HuH-7 (cell line): ENCODE data around the gene DPYD.

ENCODE experiments used
- DNase-seq: peaks from one replicate; pipeline ENCODE4 v3.0.0; 2011; ENCODE audit warnings: low spot score

DPYD gene

GRCh38 chr1:97433094-97433823 lies 487.6 kb downstream of the DPYD start:
- DNase-seq = no peak

- no peak for DNase-seq
Observed at GRCh38 chr1:97427371-97427770, 493.5 kb downstream of the DPYD start.

- no peak for DNase-seq
Observed at GRCh38 chr1:97424209-97424608, 496.6 kb downstream of the DPYD start.

GRCh38 chr1:97423403-97423802 lies 497.4 kb downstream of the DPYD start:
- no peak for DNase-seq

GRCh38 chr1:97417661-97418060 lies 503.2 kb downstream of the DPYD start:
- DNase-seq = no peak

- DNase-seq = no peak
Observed at GRCh38 chr1:97414682-97415312, 506.0 kb downstream of the DPYD start.

GRCh38 chr1:97412737-97413136 lies 508.1 kb downstream of the DPYD start:
- DNase-seq = no peak

- no peak for DNase-seq
Observed at GRCh38 chr1:97412166-97412565, 508.7 kb downstream of the DPYD start.

GRCh38 chr1:97396463-97396862 lies 524.4 kb downstream of the DPYD start:
- no peak for DNase-seq

- DNase-seq = no peak
Observed at GRCh38 chr1:97392701-97393100, 528.1 kb downstream of the DPYD start.

- DNase-seq = no peak
Observed at GRCh38 chr1:97385536-97386277, 535.1 kb downstream of the DPYD start.

GRCh38 chr1:97384294-97384968 lies 536.4 kb downstream of the DPYD start:
- DNase-seq = no peak

GRCh38 chr1:97383797-97384196 lies 537.0 kb downstream of the DPYD start:
- DNase-seq = no peak

GRCh38 chr1:97382206-97382605 lies 538.6 kb downstream of the DPYD start:
- no peak for DNase-seq

GRCh38 chr1:97379387-97380075 lies 541.3 kb downstream of the DPYD start:
- DNase-seq = no peak

- DNase-seq = no peak
Observed at GRCh38 chr1:97378596-97378995, 542.2 kb downstream of the DPYD start.

- no peak for DNase-seq
Observed at GRCh38 chr1:97377432-97378034, 543.3 kb downstream of the DPYD start.

GRCh38 chr1:97373000-97373399 lies 547.8 kb downstream of the DPYD start:
- DNase-seq = no peak

GRCh38 chr1:97372531-97372930 lies 548.3 kb downstream of the DPYD start:
- DNase-seq = no peak

- DNase-seq = no peak
Observed at GRCh38 chr1:97368296-97368695, 552.5 kb downstream of the DPYD start.

GRCh38 chr1:97366984-97367383 lies 553.9 kb downstream of the DPYD start:
- no peak for DNase-seq

- DNase-seq = no peak
Observed at GRCh38 chr1:97365026-97365425, 555.8 kb downstream of the DPYD start.
